ENCODE measurements around the gene APELA. TPM values are rescaled to one million over a fixed set of nuclear protein-coding genes. Genes with fewer than 3 reads are reported as not detected.
A peak's percentile ranks its signal among the peaks of the same experiment; 100 is the strongest.
"Not testable (repeated sequence)": the region's sequence is repeated elsewhere in the genome, so short reads cannot be mapped to it uniquely, and the experiment has no call there.

The APELA gene, protein sequence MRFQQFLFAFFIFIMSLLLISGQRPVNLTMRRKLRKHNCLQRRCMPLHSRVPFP
- total RNA-seq: 0.69 TPM

- DNase-seq: peak; percentile 85
Measured at GRCh38 chr4:164876700-164877324, at the start of gene APELA. Gene APELA (plus strand): TSS chr4:164877178. CDS start chr4:164877332, 154 bp downstream.

DNA sequence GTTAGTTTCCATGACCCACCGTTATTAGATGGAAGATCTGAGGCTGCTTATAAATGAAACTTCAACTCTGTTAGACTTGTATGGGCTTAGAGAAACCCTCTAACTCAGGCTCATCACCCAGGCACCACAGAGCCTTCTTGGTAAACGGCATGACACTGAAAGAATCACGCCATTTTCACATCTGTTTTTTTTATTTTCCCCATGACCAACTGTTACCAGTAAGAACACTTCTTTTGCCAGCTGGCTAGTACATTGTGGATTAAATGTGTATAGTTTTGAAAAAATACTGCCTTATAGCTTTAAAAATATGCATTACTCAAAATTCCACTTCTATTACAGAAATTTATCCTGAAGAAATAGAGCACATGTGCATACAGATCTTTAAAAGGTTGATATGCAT lies 48.0 kb upstream of the APELA start:
- no peak for DNase-seq

GRCh38 chr4:164846566-164846965 lies 30.4 kb upstream of the APELA start:
- DNase-seq: no peak

DNA sequence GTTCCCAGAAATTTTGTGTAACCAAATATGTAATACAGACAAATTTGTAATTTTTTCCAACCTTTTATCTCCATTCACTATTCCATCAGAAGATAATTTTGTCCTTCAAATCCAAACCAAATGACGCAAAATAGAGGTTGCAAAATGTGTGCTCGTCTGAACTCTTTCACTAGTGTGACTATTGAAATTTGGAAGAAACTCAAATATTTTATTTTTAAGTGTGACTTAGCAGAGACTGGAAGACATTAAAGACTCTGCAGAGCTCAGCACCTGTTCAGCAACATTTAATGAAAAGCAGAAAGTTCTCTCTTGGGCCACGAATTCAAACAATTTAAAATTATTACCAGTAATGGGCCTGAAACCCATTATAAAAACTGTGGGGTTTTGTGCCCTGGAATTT lies 30.0 kb upstream of the APELA start:
- no peak for DNase-seq

DNA sequence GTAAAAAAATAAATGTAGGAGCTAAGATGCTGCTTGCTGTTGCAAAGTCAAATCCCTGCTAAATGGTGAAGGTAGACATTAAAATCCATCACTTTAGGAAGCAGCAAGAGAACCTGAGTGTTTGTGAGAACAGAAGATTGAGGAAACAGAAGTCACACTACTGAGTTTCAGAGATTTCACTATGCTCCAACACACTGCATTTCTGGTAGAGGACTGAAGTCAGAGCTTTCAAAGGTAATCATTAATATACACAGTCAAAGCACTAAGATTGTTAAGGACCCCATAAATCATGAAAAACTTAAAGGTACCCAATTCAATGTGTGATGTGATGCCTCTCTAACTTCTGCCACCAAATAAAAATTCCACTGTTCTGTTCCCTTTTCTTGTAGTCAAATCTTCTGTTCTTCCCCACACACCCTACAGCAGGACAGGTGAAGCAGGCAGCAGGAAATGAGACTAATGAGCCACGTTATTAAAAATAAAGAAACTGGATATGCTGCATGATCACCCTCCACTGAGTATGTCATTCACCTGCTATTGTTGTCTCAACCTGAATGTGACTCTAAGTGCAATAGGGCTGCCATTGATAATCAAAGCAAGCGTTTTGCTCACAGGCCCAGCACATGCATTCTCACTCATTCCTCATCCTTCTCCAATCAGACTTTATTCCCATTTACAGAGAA lies 28.9 kb upstream of the APELA start:
- DNase-seq: no peak

DNA sequence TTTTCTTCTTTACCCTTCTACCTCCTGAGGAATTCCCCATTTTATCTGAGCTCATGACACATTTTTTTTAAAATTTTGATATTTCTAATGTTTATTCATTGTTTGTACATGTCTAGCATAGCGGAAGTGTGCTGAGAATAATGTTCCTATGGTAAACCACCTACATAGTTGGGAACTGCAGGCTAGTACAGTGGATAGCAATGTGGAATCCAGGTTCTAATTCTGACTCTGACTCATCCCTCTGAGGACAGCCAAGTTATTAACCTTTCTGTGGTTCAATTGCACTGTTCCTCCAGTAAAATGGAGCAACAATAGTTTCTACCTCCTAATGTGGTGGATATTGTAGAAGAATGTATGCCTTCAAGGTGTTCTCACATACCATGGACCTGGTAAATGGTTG lies 20.6 kb upstream of the APELA start:
- no peak for DNase-seq

- DNase-seq: no peak
Measured at GRCh38 chr4:164866817-164867490, 10.0 kb upstream of the APELA start.

DNA sequence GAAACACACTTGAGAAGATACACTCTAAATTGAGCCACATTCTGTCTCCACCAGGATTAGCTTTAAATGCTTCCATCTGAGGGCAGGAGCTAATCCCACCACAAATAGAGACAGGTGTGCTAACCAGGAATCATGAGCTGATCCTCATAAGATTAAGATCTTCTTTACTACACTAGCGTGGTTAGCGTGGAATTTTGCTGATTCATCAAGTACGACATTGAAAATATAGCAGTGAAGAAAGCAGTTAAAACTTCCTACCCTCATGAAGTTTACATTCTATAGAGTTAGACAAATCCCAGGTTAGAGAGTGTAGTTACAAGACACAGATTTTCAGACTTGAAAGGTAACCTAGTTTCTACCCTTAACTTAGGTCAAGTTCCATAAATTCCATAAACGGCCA lies 5.3 kb upstream of the APELA start:
- no peak for DNase-seq

DNA sequence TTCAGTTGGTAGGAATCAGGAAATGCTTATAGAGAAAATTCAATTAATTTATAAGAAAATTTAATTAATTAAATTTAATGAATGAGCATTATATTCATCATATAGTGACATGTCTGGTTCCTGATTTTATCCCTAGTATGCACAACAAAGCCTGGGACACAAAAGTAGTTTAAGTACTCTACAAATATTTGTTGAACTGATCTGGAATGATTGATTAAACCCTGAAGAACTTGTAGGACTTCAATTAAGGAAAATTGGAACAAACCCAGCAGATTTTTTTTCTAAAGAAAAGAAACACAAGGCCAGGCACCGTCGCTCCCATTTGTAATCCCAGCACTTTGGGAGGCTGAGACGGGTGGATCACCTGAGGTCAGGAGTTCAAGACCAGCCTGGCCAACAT lies 4.5 kb upstream of the APELA start:
- no peak for DNase-seq

GRCh38 chr4:164874789-164875188 lies 2.2 kb upstream of the APELA start:
- no peak for DNase-seq

GRCh38 chr4:164880489-164881262 lies 3.7 kb downstream of the APELA start:
- DNase-seq: no peak

GRCh38 chr4:164888096-164888715 lies 11.2 kb downstream of the APELA start:
- DNase-seq: no peak

GRCh38 chr4:164890691-164891090 lies 13.7 kb downstream of the APELA start:
- DNase-seq: peak; percentile 65

DNA sequence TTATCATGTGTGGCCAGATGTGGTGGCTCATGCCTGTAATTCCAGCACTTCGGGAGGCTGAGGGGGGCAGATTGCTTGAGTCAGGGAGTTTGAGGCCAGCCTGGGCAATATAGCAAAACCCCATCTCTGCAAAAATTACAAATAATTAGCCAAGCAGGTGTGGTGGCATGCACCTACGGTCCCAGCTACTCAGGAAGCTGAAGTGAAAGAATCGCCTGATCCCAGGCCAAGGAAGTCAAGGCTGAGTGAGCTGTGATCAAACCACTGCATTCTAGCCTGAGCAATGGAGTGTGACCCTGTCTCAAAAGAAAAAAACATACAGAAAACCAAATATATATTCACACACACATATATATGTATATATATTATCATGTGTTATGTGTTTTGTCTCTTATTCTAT lies 15.0 kb downstream of the APELA start:
- no peak for DNase-seq

DNA sequence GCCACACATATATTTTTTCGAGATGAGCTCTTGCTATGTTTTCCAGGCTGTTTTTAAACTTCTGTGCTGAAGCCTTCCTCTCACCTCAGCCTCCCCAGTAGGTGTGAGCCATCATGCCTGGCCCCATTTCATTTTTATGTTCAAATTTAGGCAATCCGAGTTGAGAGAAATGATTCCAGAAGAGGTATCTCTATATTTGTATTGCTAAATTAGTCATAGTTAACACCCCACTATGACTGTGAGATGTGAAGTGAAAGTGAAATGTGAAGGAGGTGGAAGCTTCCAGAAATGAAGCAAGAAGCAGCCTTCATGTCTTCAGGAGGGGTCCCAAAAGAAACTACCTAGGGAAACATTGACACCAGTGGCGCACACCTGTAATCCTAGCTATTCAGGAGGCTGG lies 17.7 kb downstream of the APELA start:
- no peak for DNase-seq

- no peak for DNase-seq
Measured at GRCh38 chr4:164902608-164903007, 25.6 kb downstream of the APELA start.

- DNase-seq: no peak
Measured at GRCh38 chr4:164904336-164904735, 27.4 kb downstream of the APELA start.

- no peak for DNase-seq
Measured at GRCh38 chr4:164904941-164905340, 28.0 kb downstream of the APELA start.

- DNase-seq: no peak
Measured at GRCh38 chr4:164906368-164906767, 29.4 kb downstream of the APELA start.

- DNase-seq: not testable (repeated sequence)
Measured at GRCh38 chr4:164913506-164913905, 36.5 kb downstream of the APELA start.

- no peak for DNase-seq
Measured at GRCh38 chr4:164918956-164919355, 42.0 kb downstream of the APELA start.

GRCh38 chr4:164924670-164925238 lies 47.8 kb downstream of the APELA start:
- DNase-seq: no peak
